Duodenal mucosa (tissue), 2 donors: Measurements from ENCODE around the gene MTG2.

ENCODE experiments used
- H3K27ac ChIP-seq: one replicate; pipeline ENCODE4 v1.7.0; 2013; ENCODE audit warnings: low read depth, low read length
- H3K27me3 ChIP-seq, 2 donors: one replicate each; pipeline ENCODE4 v1.7.0; 2013; ENCODE audit warnings: low read length in 2 of 2, control low read depth in 1 of 2; ENCODE audit not compliant: insufficient read depth in 2 of 2, control insufficient read depth in 1 of 2
- H3K36me3 ChIP-seq, 2 donors: one replicate each; pipeline ENCODE4 v1.7.0; 2013; ENCODE audit warnings: low read length in 2 of 2, control low read depth in 1 of 2; ENCODE audit not compliant: insufficient read depth in 2 of 2, control insufficient read depth in 1 of 2
- H3K4me1 ChIP-seq, 2 donors: one replicate each; pipeline ENCODE4 v1.7.0; 2013; ENCODE audit warnings: low read length in 2 of 2, control low read depth in 1 of 2; ENCODE audit not compliant: insufficient read depth in 2 of 2, control insufficient read depth in 1 of 2
- H3K4me3 ChIP-seq, 2 donors: one replicate each; pipeline ENCODE4 v1.7.0; 2013; ENCODE audit warnings: low read length in 2 of 2, low read depth in 1 of 2
- H3K9ac ChIP-seq, 2 donors: one replicate each; pipeline ENCODE4 v1.7.0; 2013; ENCODE audit warnings: low read length in 2 of 2, low read depth in 1 of 2
- H3K9me3 ChIP-seq, 2 donors: one replicate each; pipeline ENCODE4 v1.7.0; 2013; ENCODE audit warnings: low read length in 2 of 2, control low read depth in 1 of 2; ENCODE audit not compliant: control insufficient read depth in 1 of 2

The MTG2 gene

DNA sequence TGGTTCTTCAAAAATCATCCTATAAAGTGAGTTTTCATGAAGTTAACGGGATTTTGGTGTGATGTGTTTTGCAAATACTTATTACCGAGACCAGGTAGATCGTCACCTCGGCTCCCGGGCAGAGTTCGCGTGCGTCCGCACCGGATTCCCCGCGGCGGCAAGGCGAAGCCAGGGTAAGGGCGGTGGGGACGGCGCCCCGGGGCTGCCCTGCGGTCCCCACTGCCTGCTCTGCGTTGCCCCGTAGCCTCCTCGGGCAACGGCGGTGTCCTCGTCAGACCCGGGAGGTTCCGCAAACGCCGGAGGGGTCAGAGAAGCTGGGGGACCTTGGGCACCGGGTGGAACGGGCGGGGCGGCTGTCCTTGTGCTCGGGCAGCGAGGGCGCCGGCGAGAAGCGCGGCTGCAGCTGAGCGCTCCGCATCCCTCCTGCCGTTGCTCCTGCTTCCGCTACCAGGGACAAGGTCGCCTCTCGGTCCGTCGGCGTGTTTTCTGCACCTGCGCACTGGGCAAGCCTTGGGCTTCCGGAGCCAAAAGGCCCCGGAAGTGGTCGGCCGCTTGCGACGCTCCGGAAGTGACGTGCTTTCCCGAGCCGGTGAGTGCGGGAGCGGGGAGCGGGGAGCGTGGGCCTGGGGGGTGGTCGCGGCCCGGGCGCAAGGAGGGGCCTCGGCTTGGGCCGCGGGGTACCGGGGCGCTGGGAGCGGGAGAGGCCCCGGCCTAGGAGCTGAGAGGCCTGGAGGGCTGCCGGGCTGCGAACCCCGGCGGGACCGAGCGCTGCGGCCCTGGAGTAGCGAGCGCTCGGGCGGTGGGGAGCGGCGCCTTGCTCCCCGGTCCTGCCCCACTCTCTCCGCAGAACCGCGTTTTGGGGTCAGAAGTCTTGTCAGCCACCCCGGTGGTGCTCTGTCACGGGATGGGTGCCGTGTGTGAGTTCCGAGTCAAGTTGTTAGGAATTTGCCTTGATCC, at the start of gene MTG2:
Gene MTG2, plus strand, starts transcription at position 560 of the 957 bp plus-strand sequence. CDS start 10,393 bp downstream, outside the sequence.
- Histone ChIP-seq H3K9ac (peak within 1 kb of the TSS; percentile 96 to 98), H3K36me3 (peaks cover 0 to 6% of the 10 kb centered on the region in 2 donors), H3K27ac (peak within 1 kb of the TSS; percentile 91), H3K9me3 (no peaks in the 10 kb centered on the region), H3K4me1 (peaks cover 18 to 27% of the 10 kb centered on the region in 2 donors), H3K4me3 (peak within 1 kb of the TSS; percentile 96 to 98), H3K27me3 (no peaks in the 10 kb centered on the region)

DNA sequence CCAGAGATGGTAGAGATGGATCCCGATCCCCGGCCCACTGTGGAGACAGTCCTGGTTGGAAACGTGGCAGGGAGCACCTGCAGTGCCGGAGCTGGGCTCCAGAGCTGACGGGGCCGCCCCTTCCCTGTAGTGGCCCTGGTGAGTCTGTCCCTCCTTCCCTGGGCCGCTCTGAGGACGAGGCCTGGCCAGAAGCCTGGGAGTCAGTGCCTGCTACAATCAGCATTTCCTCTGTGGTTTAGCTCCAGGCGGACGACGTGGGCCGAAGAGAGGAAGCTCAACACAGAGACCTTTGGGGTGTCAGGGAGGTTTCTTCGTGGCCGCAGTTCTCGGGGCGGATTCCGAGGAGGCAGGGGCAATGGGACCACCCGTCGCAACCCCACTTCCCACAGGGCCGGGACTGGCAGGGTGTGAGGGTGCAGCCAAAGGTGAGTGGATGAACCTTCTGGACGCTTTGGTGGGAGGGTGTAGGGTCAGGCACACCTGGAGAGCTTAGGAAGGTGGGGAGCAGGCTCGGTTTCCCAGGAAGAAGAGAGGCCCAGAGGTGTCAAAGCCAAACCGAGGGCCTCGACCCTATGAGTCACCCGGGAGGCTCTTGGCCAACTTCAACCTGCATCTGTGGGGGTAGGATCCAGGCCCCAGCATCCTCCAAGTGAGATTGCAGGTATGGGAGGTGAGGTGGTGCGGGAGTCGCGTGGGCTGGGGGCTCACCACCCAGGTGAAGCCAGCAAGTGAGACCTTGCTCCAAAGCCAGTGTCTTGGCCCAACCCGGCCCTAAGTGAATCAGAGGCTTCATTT, 49.6 kb upstream of the MTG2 start:
- no peaks in the 10 kb centered on the region for H3K27me3 ChIP-seq
- peaks cover 51 to 92% of the 10 kb centered on the region in 2 donors for H3K36me3 ChIP-seq
- H3K9me3 ChIP-seq = no peaks in the 10 kb centered on the region
- H3K27ac ChIP-seq = no peak overlapping the region
- H3K4me1 ChIP-seq = peaks cover 4 to 8% of the 10 kb centered on the region in 2 donors
- H3K4me3 ChIP-seq = no peak overlapping the region
- H3K9ac ChIP-seq = no peak overlapping the region

GRCh38 chr20:62133864-62134263, 49.0 kb upstream of the MTG2 start:
- no peak overlapping the region for H3K9ac ChIP-seq
- no peak overlapping the region for H3K4me3 ChIP-seq
- H3K27me3 ChIP-seq = no peaks in the 10 kb centered on the region
- H3K27ac ChIP-seq = no peak overlapping the region
- H3K4me1 ChIP-seq = peaks cover 4 to 8% of the 10 kb centered on the region in 2 donors
- H3K9me3 ChIP-seq = no peaks in the 10 kb centered on the region
- peaks cover 52 to 92% of the 10 kb centered on the region in 2 donors for H3K36me3 ChIP-seq

DNA sequence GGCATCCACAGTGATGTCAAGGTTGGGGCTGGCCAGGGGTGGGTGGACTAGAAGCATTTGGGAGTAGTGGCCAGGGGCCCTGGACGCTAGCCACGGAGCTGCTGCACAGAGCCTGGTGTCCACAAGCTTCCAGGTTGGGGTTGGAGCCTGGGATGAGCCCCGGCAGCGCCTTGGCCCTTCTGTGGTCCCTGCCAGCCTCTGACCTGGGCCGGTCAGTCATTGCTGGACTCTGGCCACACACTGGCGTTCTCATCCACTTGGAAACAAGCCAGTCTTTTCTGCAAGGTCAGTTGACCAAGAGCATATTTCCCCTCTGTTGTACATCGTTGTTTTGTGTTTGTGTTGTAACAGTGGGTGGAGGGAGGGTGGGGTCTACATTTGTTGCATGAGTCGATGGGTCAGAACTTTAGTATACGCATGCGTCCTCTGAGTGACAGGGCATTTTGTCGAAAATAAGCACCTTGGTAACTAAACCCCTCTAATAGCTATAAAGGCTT, 48.0 kb upstream of the MTG2 start:
- Histone ChIP-seq H3K27me3 (no peaks in the 10 kb centered on the region), H3K36me3 (peaks cover 57 to 93% of the 10 kb centered on the region in 2 donors), H3K9me3 (no peaks in the 10 kb centered on the region), H3K4me1 (peaks cover 4 to 8% of the 10 kb centered on the region in 2 donors), H3K4me3 (no peak overlapping the region), H3K27ac (no peak overlapping the region), H3K9ac (peak overlapping the region in 1 of 2 donors; percentile 7)

- no peak overlapping the region for H3K4me3 ChIP-seq
- no peak overlapping the region for H3K9ac ChIP-seq
- H3K27ac ChIP-seq = no peak overlapping the region
- H3K4me1 ChIP-seq = peaks cover 6 to 13% of the 10 kb centered on the region in 2 donors
- peaks cover 62 to 93% of the 10 kb centered on the region in 2 donors for H3K36me3 ChIP-seq
- no peaks in the 10 kb centered on the region for H3K9me3 ChIP-seq
- no peaks in the 10 kb centered on the region for H3K27me3 ChIP-seq
Measured at GRCh38 chr20:62135573-62136266, 47.1 kb upstream of the MTG2 start.

DNA sequence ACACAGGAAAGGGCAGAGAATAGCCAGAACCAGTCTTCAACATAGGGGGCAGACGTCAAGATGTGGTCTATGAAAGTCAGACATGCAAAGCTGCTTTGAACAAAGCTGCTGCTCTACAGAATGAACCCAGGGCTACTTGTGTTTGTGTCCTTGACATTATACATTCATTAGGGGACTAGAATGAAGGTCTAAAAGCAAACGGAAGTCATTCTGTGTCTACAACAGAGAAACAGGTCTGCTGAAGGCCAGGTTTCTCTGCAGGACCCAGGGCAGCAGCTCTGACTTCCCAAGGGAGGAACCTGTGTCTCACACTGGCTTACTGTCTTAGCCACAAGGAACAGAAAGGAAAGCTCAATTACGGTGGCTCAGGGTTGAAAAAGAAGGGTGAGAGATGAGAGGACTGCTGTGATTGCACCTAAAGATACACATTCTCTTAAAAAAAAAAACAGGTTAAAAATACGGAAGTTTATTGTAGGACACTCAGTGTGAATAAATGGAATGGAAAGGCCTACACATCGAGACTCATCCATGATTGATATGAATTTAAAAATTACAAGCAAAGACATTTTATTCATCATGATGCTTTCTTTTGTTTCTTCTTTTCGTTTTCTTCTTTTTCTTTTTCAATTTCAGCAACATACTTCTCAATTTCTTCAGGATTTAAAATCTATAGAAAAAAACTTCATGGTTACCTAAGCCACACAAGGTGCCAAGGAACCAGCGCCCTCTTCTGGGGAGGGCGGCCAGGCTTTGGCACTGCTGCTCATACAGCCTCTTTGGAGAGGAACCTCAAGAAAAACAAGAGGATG, 46.3 kb upstream of the MTG2 start:
- Histone ChIP-seq H3K4me1 (peaks cover 13 to 21% of the 10 kb centered on the region in 2 donors), H3K27me3 (no peaks in the 10 kb centered on the region), H3K9me3 (no peaks in the 10 kb centered on the region), H3K9ac (no peak overlapping the region), H3K27ac (no peak overlapping the region), H3K36me3 (peaks cover 58 to 87% of the 10 kb centered on the region in 2 donors), H3K4me3 (no peak overlapping the region)

GRCh38 chr20:62137092-62137384, 45.8 kb upstream of the MTG2 start:
- Histone ChIP-seq H3K4me1 (peaks cover 18 to 26% of the 10 kb centered on the region in 2 donors), H3K27ac (no peak overlapping the region), H3K36me3 (peaks cover 52 to 81% of the 10 kb centered on the region in 2 donors)

GRCh38 chr20:62137478-62138203, 45.2 kb upstream of the MTG2 start:
- no peak overlapping the region for H3K27ac ChIP-seq
- no peak overlapping the region for H3K4me3 ChIP-seq
- H3K4me1 ChIP-seq = peaks cover 18 to 25% of the 10 kb centered on the region in 2 donors
- H3K9me3 ChIP-seq = no peaks in the 10 kb centered on the region
- H3K9ac ChIP-seq = no peak overlapping the region
- H3K36me3 ChIP-seq = peaks cover 51 to 75% of the 10 kb centered on the region in 2 donors
- no peaks in the 10 kb centered on the region for H3K27me3 ChIP-seq

More at GRCh38 chr20:62137092-62137384, 45.8 kb upstream of the MTG2 start:
- no peak overlapping the region for H3K4me3 ChIP-seq
- H3K9ac ChIP-seq = no peak overlapping the region
- H3K9me3 ChIP-seq = no peaks in the 10 kb centered on the region
- no peaks in the 10 kb centered on the region for H3K27me3 ChIP-seq

GRCh38 chr20:62138204-62138543, 44.7 kb upstream of the MTG2 start:
- Histone ChIP-seq H3K9me3 (no peaks in the 10 kb centered on the region), H3K9ac (no peak overlapping the region), H3K4me1 (peaks cover 18 to 25% of the 10 kb centered on the region in 2 donors), H3K27ac (no peak overlapping the region), H3K36me3 (peaks cover 51 to 70% of the 10 kb centered on the region in 2 donors), H3K27me3 (no peaks in the 10 kb centered on the region), H3K4me3 (no peak overlapping the region)
